ENCODE measurements around the gene PDE9A.

Gene PDE9A

GRCh38 chr21:42623694-42624093 is 29.7 kb upstream of the PDE9A start:
- Histone ChIP-seq H3K36me3 (replicated peaks; ENCODE audit: insufficient read depth, low read length) (no peaks in the 10 kb centered on the region), H3K79me2 (ENCODE audit: low read length) (no peaks in the 10 kb centered on the region), H3K27me3 (replicated peaks; ENCODE audit: insufficient read depth, low read length) (peaks cover 98% of the 10 kb centered on the region), H3K9me3 (replicated peaks; ENCODE audit: insufficient read depth, low read length) (no peaks in the 10 kb centered on the region), H3K9me2 (replicated peaks; ENCODE audit: insufficient read depth, low read length) (no peaks in the 10 kb centered on the region), H4K20me1 (ENCODE audit: insufficient read depth, low read length) (0 out of 2 replicates have a peak, but pooled peaks cover 9% of the 10 kb centered on the region), H3K4me1 (ENCODE audit: low read length) (no peaks in the 10 kb centered on the region), H3K27ac (ENCODE audit: low read length) (no peak overlapping the region), H2AFZ (ENCODE audit: low read length) (no peak overlapping the region), H3F3A (ENCODE audit: insufficient read depth, low read length) (no peaks in the 10 kb centered on the region), H3K4me2 (ENCODE audit: low read depth, low read length) (no peak overlapping the region), H3K4me3 (ENCODE audit: low read length) (no peak overlapping the region), H3K9ac (ENCODE audit: low read length) (no peak overlapping the region)
- no peak for DNase-seq
- TF ChIP-seq EZH2phosphoT487 (IDR thresholded peaks at IDR 0.05; ENCODE audit: low read length) (no peak), EZH2 (optimal IDR thresholded peaks at IDR 0.05; ENCODE audit: low read depth, low read length) (no peak), CTCF (IDR thresholded peaks at IDR 0.05; ENCODE audit: low read length) (no peak)

- Histone ChIP-seq H3K27me3 (replicated peaks; ENCODE audit: insufficient read depth, low read length) (peaks cover 94% of the 10 kb centered on the region), H4K20me1 (ENCODE audit: insufficient read depth, low read length) (0 out of 2 replicates have a peak, but pooled peaks cover 9% of the 10 kb centered on the region), H3K4me3 (ENCODE audit: low read length) (no peak overlapping the region), H3K9me2 (replicated peaks; ENCODE audit: insufficient read depth, low read length) (no peaks in the 10 kb centered on the region), H3K4me1 (ENCODE audit: low read length) (no peaks in the 10 kb centered on the region), H3K79me2 (ENCODE audit: low read length) (no peaks in the 10 kb centered on the region), H3K36me3 (replicated peaks; ENCODE audit: insufficient read depth, low read length) (no peaks in the 10 kb centered on the region), H3K9ac (ENCODE audit: low read length) (no peak overlapping the region), H3K4me2 (ENCODE audit: low read depth, low read length) (no peak overlapping the region), H2AFZ (ENCODE audit: low read length) (no peak overlapping the region), H3K9me3 (replicated peaks; ENCODE audit: insufficient read depth, low read length) (no peaks in the 10 kb centered on the region), H3F3A (ENCODE audit: insufficient read depth, low read length) (no peaks in the 10 kb centered on the region), H3K27ac (ENCODE audit: low read length) (no peak overlapping the region)
- DNase-seq: no peak
- peak; percentile 67 for TF ChIP-seq EZH2 (optimal IDR thresholded peaks at IDR 0.05; ENCODE audit: low read depth, low read length)
- TF ChIP-seq EZH2phosphoT487 (IDR thresholded peaks at IDR 0.05; ENCODE audit: low read length): 0 out of 2 replicates have a peak, but pooled peaks have one; percentile 11
- no peak for TF ChIP-seq CTCF (IDR thresholded peaks at IDR 0.05; ENCODE audit: low read length)
Measured at GRCh38 chr21:42624095-42624790, 29.2 kb upstream of the PDE9A start.

- 0 out of 2 replicates have a peak, but pooled peaks cover 6% of the 10 kb centered on the region for H4K20me1 ChIP-seq (ENCODE audit: insufficient read depth, low read length)
- H3K79me2 ChIP-seq (ENCODE audit: low read length): no peaks in the 10 kb centered on the region
- H3K4me2 ChIP-seq (ENCODE audit: low read depth, low read length): no peak overlapping the region
- H3K9me3 ChIP-seq (replicated peaks; ENCODE audit: insufficient read depth, low read length): no peaks in the 10 kb centered on the region
- no peaks in the 10 kb centered on the region for H3K4me1 ChIP-seq (ENCODE audit: low read length)
- no peak overlapping the region for H3K9ac ChIP-seq (ENCODE audit: low read length)
- no peak overlapping the region for H3K27ac ChIP-seq (ENCODE audit: low read length)
- TF ChIP-seq EZH2phosphoT487 (IDR thresholded peaks at IDR 0.05; ENCODE audit: low read length) (0 out of 2 replicates have a peak, but pooled peaks have one; percentile 8), EZH2 (optimal IDR thresholded peaks at IDR 0.05; ENCODE audit: low read depth, low read length) (no peak), CTCF (IDR thresholded peaks at IDR 0.05; ENCODE audit: low read length) (no peak)
- H3K9me2 ChIP-seq (replicated peaks; ENCODE audit: insufficient read depth, low read length): no peaks in the 10 kb centered on the region
- peaks cover 91% of the 10 kb centered on the region for H3K27me3 ChIP-seq (replicated peaks; ENCODE audit: insufficient read depth, low read length)
- no peaks in the 10 kb centered on the region for H3K36me3 ChIP-seq (replicated peaks; ENCODE audit: insufficient read depth, low read length)
- H3K4me3 ChIP-seq (ENCODE audit: low read length): no peak overlapping the region
- DNase-seq: no peak
- H2AFZ ChIP-seq (ENCODE audit: low read length): no peak overlapping the region
- no peaks in the 10 kb centered on the region for H3F3A ChIP-seq (ENCODE audit: insufficient read depth, low read length)
Measured at GRCh38 chr21:42624936-42625335, 28.5 kb upstream of the PDE9A start.
